Activated T-cell treated with anti-CD3 and anti-CD28 coated beads, Interleukin-2, amount 50 U/mL, for 1 hour (primary cell): ENCODE results near the gene DUSP1.
"Not testable (repeated sequence)": the region's sequence is repeated elsewhere in the genome, so short reads cannot be mapped to it uniquely, and the experiment has no call there.

ENCODE experiments used
- DNase-seq: peaks from one replicate; pipeline ENCODE4 v3.0.0-alpha.2; 2020

DUSP1 gene

GRCh38 chr5:172796306-172796705, 25.3 kb upstream of the DUSP1 start:
- DNase-seq, result no peak

- DNase-seq, result no peak
Observed at GRCh38 chr5:172795318-172795977, 24.5 kb upstream of the DUSP1 start.

GRCh38 chr5:172793577-172794488, 22.8 kb upstream of the DUSP1 start:
- DNase-seq, result no peak

GRCh38 chr5:172792701-172793570, 21.9 kb upstream of the DUSP1 start:
- DNase-seq, result no peak

GRCh38 chr5:172791726-172792445, 20.9 kb upstream of the DUSP1 start:
- DNase-seq, result no peak

GRCh38 chr5:172791286-172791685, 20.3 kb upstream of the DUSP1 start:
- DNase-seq, result no peak

GRCh38 chr5:172790496-172790889, 19.5 kb upstream of the DUSP1 start:
- DNase-seq, result no peak

GRCh38 chr5:172789687-172790495, 18.9 kb upstream of the DUSP1 start:
- no peak for DNase-seq

GRCh38 chr5:172788771-172789686, 18.0 kb upstream of the DUSP1 start:
- no peak for DNase-seq

GRCh38 chr5:172787538-172787937, 16.5 kb upstream of the DUSP1 start:
- not testable (repeated sequence) for DNase-seq

GRCh38 chr5:172786736-172787462, 15.9 kb upstream of the DUSP1 start:
- DNase-seq, result no peak

GRCh38 chr5:172785429-172786088, 14.6 kb upstream of the DUSP1 start:
- no peak for DNase-seq

GRCh38 chr5:172784162-172784561, 13.2 kb upstream of the DUSP1 start:
- DNase-seq, result not testable (repeated sequence)

GRCh38 chr5:172783319-172783718, 12.3 kb upstream of the DUSP1 start:
- not testable (repeated sequence) for DNase-seq

GRCh38 chr5:172782169-172783039, 11.4 kb upstream of the DUSP1 start:
- no peak for DNase-seq

GRCh38 chr5:172779691-172780341, 8.8 kb upstream of the DUSP1 start:
- no peak for DNase-seq
